Esophagus (tissue), 2 donors: Measurements from ENCODE around the gene PAK5. TPM values are rescaled to one million over a fixed set of nuclear protein-coding genes. Genes with fewer than 3 reads are reported as not detected.

Experiments
- H3K27ac ChIP-seq, 2 donors: one replicate each; pipeline ENCODE4 v1.5.1; 2013; ENCODE audit warnings: low read depth in 2 of 2, mild to moderate bottlenecking in 2 of 2, inconsistent platforms in 1 of 2, low read length in 1 of 2, moderate library complexity in 1 of 2
- H3K27me3 ChIP-seq, 2 donors: one replicate each; pipeline ENCODE4 v1.6.1; 2013; ENCODE audit warnings: low read length in 2 of 2, control low read depth in 1 of 2, mild to moderate bottlenecking in 1 of 2; ENCODE audit not compliant: insufficient read depth in 2 of 2, control insufficient read depth in 1 of 2
- H3K36me3 ChIP-seq, 2 donors: one replicate each; pipeline ENCODE4 v1.6.1; 2013; ENCODE audit warnings: low read length in 1 of 2; ENCODE audit not compliant: control insufficient read depth in 2 of 2, insufficient read depth in 2 of 2
- H3K4me1 ChIP-seq, 2 donors: one replicate each; pipeline ENCODE4 v1.6.1; 2013; ENCODE audit warnings: low read length in 1 of 2; ENCODE audit not compliant: control insufficient read depth in 2 of 2, insufficient read depth in 2 of 2
- H3K4me3 ChIP-seq, 2 donors: one replicate each; pipeline ENCODE4 v1.5.1; 2013; ENCODE audit warnings: low read length in 2 of 2, mild to moderate bottlenecking in 2 of 2, low read depth in 1 of 2, moderate library complexity in 1 of 2
- H3K9me3 ChIP-seq, 2 donors: one replicate each; pipeline ENCODE4 v1.6.1; 2013; ENCODE audit warnings: mild to moderate bottlenecking in 2 of 2, low read depth in 1 of 2, low read length in 1 of 2, moderate library complexity in 1 of 2; ENCODE audit not compliant: control insufficient read depth in 2 of 2, insufficient read depth in 1 of 2
- WGBS, 2 donors: extraction: QIAGEN DNeasy Blood & Tissue Kit; methylation state at CpG; one replicate each; pipeline ENCODE4 v1.1.7; 2013; 5-methylcytosine and 5-hydroxymethylcytosine counted together
- polyA plus RNA-seq, 2 donors: library from polyadenylated mRNA; stranded (reverse); fragments of 200-250 nt; gene quantifications; one replicate each; pipeline ENCODE4 v1.2.3, GENCODE V29; 2013
- donor health status: healthy with polysubstance abuse.
- donor health status: Bipolar disorder and iron deficiency.

PAK5 gene
- polyA plus RNA-seq, 2 donors, result 0.21 to 0.39 TPM

DNA sequence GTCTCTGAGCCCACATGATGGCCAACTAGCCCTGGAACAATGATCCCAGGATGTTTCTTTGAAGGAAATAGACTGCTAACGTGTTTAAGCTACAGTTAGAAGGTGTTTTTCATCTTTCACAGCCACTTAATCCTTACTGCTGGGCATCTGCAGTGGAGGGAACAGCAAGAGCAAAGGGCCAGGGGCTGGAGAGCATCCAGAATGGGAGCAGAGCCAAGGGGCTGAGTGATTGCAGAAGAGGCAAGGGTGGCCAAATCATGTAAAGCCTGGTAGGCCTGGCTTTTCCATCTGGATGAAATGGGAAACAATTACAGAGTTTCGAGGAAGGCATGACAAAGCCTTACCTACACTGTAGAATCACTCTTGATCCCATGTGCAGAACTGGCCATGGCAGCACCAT is 343.2 kb downstream of the PAK5 start:
- Histone ChIP-seq H3K4me1 (no peaks in the 10 kb centered on the region), H3K27ac (no peak overlapping the region), H3K36me3 (no peaks in the 10 kb centered on the region), H3K27me3 (no peaks in the 10 kb centered on the region), H3K4me3 (no peak overlapping the region), H3K9me3 (no peaks in the 10 kb centered on the region)
- WGBS, 2 donors, result 53 to 58% methylated on average over 2 of the region's 2 CpGs

GRCh38 chr20:9493803-9494202 is 345.1 kb downstream of the PAK5 start:
- Histone ChIP-seq H3K4me3 (no peak overlapping the region), H3K4me1 (no peaks in the 10 kb centered on the region), H3K27ac (no peak overlapping the region), H3K27me3 (no peaks in the 10 kb centered on the region), H3K9me3 (no peaks in the 10 kb centered on the region), H3K36me3 (no peaks in the 10 kb centered on the region)
- 35 to 42% methylated on average over 2 of the region's 2 CpGs for WGBS, 2 donors

- WGBS, 2 donors, result 64 to 67% methylated on average over 4 of the region's 4 CpGs
- no peaks in the 10 kb centered on the region for H3K27me3 ChIP-seq
These were observed 346.8 kb downstream of the PAK5 start for GRCh38 chr20:9492067-9492466.

GRCh38 chr20:9491324-9491723 is 347.6 kb downstream of the PAK5 start:
- H3K4me3 ChIP-seq, result no peak overlapping the region
- H3K4me1 ChIP-seq, result no peaks in the 10 kb centered on the region
- no peaks in the 10 kb centered on the region for H3K9me3 ChIP-seq
- WGBS, 2 donors, result 64 to 67% methylated on average over 1 of the region's 1 CpG
- H3K27ac ChIP-seq, result no peak overlapping the region
- H3K36me3 ChIP-seq, result no peaks in the 10 kb centered on the region
- H3K27me3 ChIP-seq, result no peaks in the 10 kb centered on the region

More at GRCh38 chr20:9492067-9492466, 346.8 kb downstream of the PAK5 start:
- H3K4me3 ChIP-seq, result no peak overlapping the region
- H3K27ac ChIP-seq, result no peak overlapping the region
- no peaks in the 10 kb centered on the region for H3K9me3 ChIP-seq
- H3K4me1 ChIP-seq, result no peaks in the 10 kb centered on the region
- no peaks in the 10 kb centered on the region for H3K36me3 ChIP-seq

- Histone ChIP-seq H3K4me3 (no peak overlapping the region), H3K4me1 (no peaks in the 10 kb centered on the region), H3K36me3 (no peaks in the 10 kb centered on the region), H3K27me3 (no peaks in the 10 kb centered on the region), H3K27ac (no peak overlapping the region), H3K9me3 (no peaks in the 10 kb centered on the region)
- WGBS, 2 donors, result 92 to 93% methylated on average over 3 of the region's 3 CpGs
These were observed 348.2 kb downstream of the PAK5 start for GRCh38 chr20:9490631-9491030.

DNA sequence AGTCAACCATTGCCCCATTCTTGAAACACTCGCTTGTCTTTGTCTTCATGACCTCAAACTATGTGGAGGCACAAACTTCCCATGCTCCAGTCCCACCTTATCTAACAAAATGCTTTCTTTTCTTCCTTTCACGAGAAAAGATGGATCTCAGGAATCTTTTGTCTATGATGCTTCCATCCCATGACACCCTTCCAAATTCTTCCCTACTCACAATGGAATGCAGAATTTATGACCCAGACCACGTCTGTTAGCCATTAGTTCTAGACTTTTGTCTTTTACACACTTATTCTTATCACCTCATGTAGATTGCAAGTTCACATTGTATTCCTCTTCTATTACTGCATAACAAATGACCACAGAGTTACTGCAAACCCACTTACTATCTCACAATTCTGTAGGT is 348.7 kb downstream of the PAK5 start:
- Histone ChIP-seq H3K4me1 (no peaks in the 10 kb centered on the region), H3K27me3 (no peaks in the 10 kb centered on the region), H3K4me3 (no peak overlapping the region), H3K27ac (no peak overlapping the region), H3K9me3 (no peaks in the 10 kb centered on the region), H3K36me3 (no peaks in the 10 kb centered on the region)
- 75 to 76% methylated on average over 3 of the region's 3 CpGs for WGBS, 2 donors

DNA sequence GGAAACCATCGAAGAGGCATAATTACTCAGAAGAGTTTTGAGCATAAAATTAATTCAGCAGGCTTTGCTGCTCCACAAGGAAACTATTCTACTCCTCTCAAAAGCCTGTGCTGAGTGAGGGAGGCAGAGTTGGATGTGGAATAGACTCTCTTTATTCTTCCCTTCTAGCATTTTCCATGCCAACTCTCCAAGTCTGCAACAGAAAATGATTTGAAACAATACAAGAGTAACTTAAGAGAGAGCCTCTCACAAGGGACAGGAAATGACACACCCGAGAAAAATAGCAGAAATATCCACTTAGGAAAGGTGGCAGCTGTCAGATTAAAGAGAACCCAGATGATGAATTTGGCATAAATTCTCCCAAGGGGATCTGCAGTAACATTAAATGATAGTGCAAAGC is 350.8 kb downstream of the PAK5 start:
- 42 to 52% methylated on average over 2 of the region's 2 CpGs for WGBS, 2 donors
- H3K36me3 ChIP-seq, result no peaks in the 10 kb centered on the region
- H3K9me3 ChIP-seq, result no peaks in the 10 kb centered on the region
- no peaks in the 10 kb centered on the region for H3K27me3 ChIP-seq
- no peaks in the 10 kb centered on the region for H3K4me1 ChIP-seq
- no peak overlapping the region for H3K4me3 ChIP-seq
- H3K27ac ChIP-seq, result no peak overlapping the region

Other genes starting within 250 kb of the PAK5 start
- 1 to 10 TPM; 1.2 to 2.3 TPM for gene ANKEF1, start 195.9 kb upstream of the PAK5 start, polyA plus RNA-seq